Embryonic facial prominence (tissue), 1 donor: ENCODE data around the gene KNCN.

Source experiments
- DNase-seq: peaks from one replicate; pipeline ENCODE4 v3.0.0-alpha.2; 2016; ENCODE audit errors: extremely low spot score

Gene KNCN

GRCh38 chr1:46544561-46545240, 6.7 kb downstream of the KNCN start:
- DNase-seq = no peak

GRCh38 chr1:46543761-46544560, 7.5 kb downstream of the KNCN start:
- no peak for DNase-seq

- DNase-seq = no peak
Measured at GRCh38 chr1:46543382-46543760, 8.1 kb downstream of the KNCN start.

- no peak for DNase-seq
Measured at GRCh38 chr1:46539972-46540371, 11.5 kb downstream of the KNCN start.

- DNase-seq = no peak
Measured at GRCh38 chr1:46538147-46538546, 13.3 kb downstream of the KNCN start.

GRCh38 chr1:46537651-46538050, 13.8 kb downstream of the KNCN start:
- no peak for DNase-seq

GRCh38 chr1:46536527-46536926, 14.9 kb downstream of the KNCN start:
- DNase-seq = no peak

GRCh38 chr1:46535063-46535462, 16.4 kb downstream of the KNCN start:
- DNase-seq = no peak

- DNase-seq = no peak
Measured at GRCh38 chr1:46533179-46533864, 18.1 kb downstream of the KNCN start.

- no peak for DNase-seq
Measured at GRCh38 chr1:46532498-46533178, 18.8 kb downstream of the KNCN start.

GRCh38 chr1:46532095-46532494, 19.4 kb downstream of the KNCN start:
- DNase-seq = no peak

GRCh38 chr1:46530791-46531409, 20.5 kb downstream of the KNCN start:
- no peak for DNase-seq

GRCh38 chr1:46530311-46530710, 21.1 kb downstream of the KNCN start:
- no peak for DNase-seq

- no peak for DNase-seq
Measured at GRCh38 chr1:46529031-46529630, 22.3 kb downstream of the KNCN start.

GRCh38 chr1:46528297-46528955, 23.0 kb downstream of the KNCN start:
- DNase-seq = no peak

GRCh38 chr1:46527474-46528296, 23.8 kb downstream of the KNCN start:
- DNase-seq = no peak

- no peak for DNase-seq
Measured at GRCh38 chr1:46526691-46527291, 24.7 kb downstream of the KNCN start.

- no peak for DNase-seq
Measured at GRCh38 chr1:46526013-46526690, 25.3 kb downstream of the KNCN start.
